Neuronal stem cell (in vitro differentiated cells): ENCODE data around the gene TM9SF1.

Experiments
- DNase-seq: peaks from one replicate; pipeline ENCODE4 v3.0.0-alpha.2; 2013; ENCODE audit warnings: low spot score
- H2AFZ ChIP-seq: one replicate; pipeline ENCODE4 v1.6.1; 2013; ENCODE audit warnings: mild to moderate bottlenecking, low read length, inconsistent platforms
- H2AK5ac ChIP-seq: 2 replicates; pipeline ENCODE4 v1.6.1; 2013; ENCODE audit warnings: low read depth, mild to moderate bottlenecking, inconsistent platforms, low read length, moderate library complexity, mixed read lengths
- H2BK120ac ChIP-seq: 2 replicates; pipeline ENCODE4 v1.6.1; 2013; ENCODE audit warnings: low read depth, mild to moderate bottlenecking, inconsistent platforms, low read length, moderate library complexity, mixed read lengths
- H2BK12ac ChIP-seq: one replicate; pipeline ENCODE4 v1.6.1; 2013; ENCODE audit warnings: low read length, inconsistent platforms
- H2BK15ac ChIP-seq: 2 replicates; pipeline ENCODE4 v1.6.1; 2013; ENCODE audit warnings: mild to moderate bottlenecking, low read length, inconsistent platforms, mixed read lengths
- H2BK5ac ChIP-seq: one replicate; pipeline ENCODE4 v1.6.1; 2013; ENCODE audit warnings: inconsistent platforms, mild to moderate bottlenecking, low read length, moderate library complexity
- H3K14ac ChIP-seq: one replicate; pipeline ENCODE4 v1.6.1; 2013; ENCODE audit warnings: low read length, inconsistent platforms
- H3K18ac ChIP-seq: 2 replicates; pipeline ENCODE4 v1.6.1; 2013; ENCODE audit warnings: low read length, inconsistent platforms
- H3K23ac ChIP-seq: 2 replicates; pipeline ENCODE4 v1.6.1; 2013; ENCODE audit warnings: low read depth, mild to moderate bottlenecking, mixed read lengths, low read length, inconsistent platforms; ENCODE audit not compliant: poor library complexity
- H3K27ac ChIP-seq: replicated peaks from 3 replicates; pipeline ENCODE4 v1.5.1; 2013; ENCODE audit warnings: low read length, inconsistent platforms
- H3K27me3 ChIP-seq, 3 experiments: 2 replicates each; pipeline ENCODE4 v1.6.1; 2013; ENCODE audit warnings: low read length in 3 of 3, mild to moderate bottlenecking in 2 of 3, inconsistent platforms in 1 of 3, low read depth in 1 of 3, mixed read lengths in 1 of 3, moderate library complexity in 1 of 3; ENCODE audit not compliant: control insufficient read depth in 3 of 3, insufficient read depth in 3 of 3
- H3K36me3 ChIP-seq, 2 donors: replicated peaks in 1 of 2; 2 replicates each; pipeline ENCODE4 v1.6.1; 2013; ENCODE audit warnings: low read length in 2 of 2; ENCODE audit not compliant: control insufficient read depth in 2 of 2, insufficient read depth in 2 of 2
- H3K4ac ChIP-seq: 2 replicates; pipeline ENCODE4 v1.6.1; 2013; ENCODE audit warnings: inconsistent platforms, mild to moderate bottlenecking, low read length, moderate library complexity
- H3K4me1 ChIP-seq, 2 donors: 1 replicate in 1 of 2; 2 replicates in 1 of 2; pipeline ENCODE4 v1.6.1; 2013; ENCODE audit warnings: low read length in 2 of 2, low read depth in 1 of 2; ENCODE audit not compliant: control insufficient read depth in 2 of 2, insufficient read depth in 1 of 2
- H3K4me2 ChIP-seq: one replicate; pipeline ENCODE4 v1.6.1; 2013; ENCODE audit warnings: mild to moderate bottlenecking, low read length, inconsistent platforms; ENCODE audit not compliant: insufficient read depth, poor library complexity, severe bottlenecking
- H3K4me3 ChIP-seq, 2 donors: 2 replicates each; pipeline ENCODE4 v1.5.1; 2013; ENCODE audit warnings: low read length in 2 of 2, mild to moderate bottlenecking in 2 of 2, inconsistent platforms in 1 of 2, moderate library complexity in 1 of 2
- H3K79me1 ChIP-seq: one replicate; pipeline ENCODE4 v1.6.1; 2013; ENCODE audit warnings: low read depth, mild to moderate bottlenecking, inconsistent platforms, low read length, moderate library complexity
- H3K9ac ChIP-seq: one replicate; pipeline ENCODE4 v1.6.1; 2013; ENCODE audit warnings: mild to moderate bottlenecking, low read depth, low read length, inconsistent platforms; ENCODE audit not compliant: poor library complexity
- H3K9me3 ChIP-seq, 2 donors: replicated peaks in 1 of 2; 2 replicates each; pipeline versions ENCODE3 to v1.6.1; 2013; ENCODE audit warnings: low read length in 2 of 2, mild to moderate bottlenecking in 2 of 2, inconsistent platforms in 1 of 2, low read depth in 1 of 2, mixed read lengths in 1 of 2, moderate library complexity in 1 of 2; ENCODE audit not compliant: control insufficient read depth in 2 of 2, insufficient read depth in 1 of 2
- H4K8ac ChIP-seq: one replicate; pipeline ENCODE4 v1.6.1; 2013; ENCODE audit warnings: low read depth, mild to moderate bottlenecking, inconsistent platforms, low read length, moderate library complexity
- H4K91ac ChIP-seq: one replicate; pipeline ENCODE4 v1.6.1; 2013; ENCODE audit warnings: low read length, low read depth, mild to moderate bottlenecking, inconsistent platforms; ENCODE audit not compliant: poor library complexity
- WGBS, 2 donors: extraction: QIAGEN DNeasy Blood & Tissue Kit; methylation state at CpG; one replicate each; pipeline ENCODE4 v1.1.7; 2013; ENCODE audit warnings: missing lambda C conversion rate in 2 of 2, mixed read lengths in 1 of 2; ENCODE audit not compliant: insufficient read length in 2 of 2, insufficient replicate concordance in 1 of 2; ENCODE audit errors: extremely low coverage in 2 of 2; 5-methylcytosine and 5-hydroxymethylcytosine counted together

The TM9SF1 gene

GRCh38 chr14:24165785-24166184 lies 29.5 kb downstream of the TM9SF1 start:
- H2AFZ ChIP-seq, result no peak overlapping the region
- WGBS, 2 donors, result no CpG with 5 or more reads among the region's 5 CpGs
- no peaks in the 10 kb centered on the region for H3K79me1 ChIP-seq
- no peak overlapping the region for H3K27ac ChIP-seq
- peaks cover 6 to 12% of the 10 kb centered on the region in 2 donors for H3K4me1 ChIP-seq
- no peak overlapping the region for H3K23ac ChIP-seq
- H3K36me3 ChIP-seq, result peaks cover 21 to 44% of the 10 kb centered on the region in 2 donors
- H3K4me2 ChIP-seq, result no peak overlapping the region
- no peak overlapping the region for H2BK15ac ChIP-seq
- H4K91ac ChIP-seq, result no peak overlapping the region
- H3K14ac ChIP-seq, result no peak overlapping the region
- H3K4ac ChIP-seq, result no peak overlapping the region
- H3K18ac ChIP-seq, result no peak overlapping the region
- no peak overlapping the region for H2BK5ac ChIP-seq
- H2AK5ac ChIP-seq, result no peak overlapping the region
- H2BK12ac ChIP-seq, result no peak overlapping the region
- no peak overlapping the region for H2BK120ac ChIP-seq
- no peaks in the 10 kb centered on the region for H3K27me3 ChIP-seq
- H3K9ac ChIP-seq, result no peak overlapping the region
- no peak overlapping the region for H4K8ac ChIP-seq
- no peak for DNase-seq
- H3K9me3 ChIP-seq, result no peaks in the 10 kb centered on the region
- H3K4me3 ChIP-seq, result no peak overlapping the region

- Histone ChIP-seq H4K91ac (no peak overlapping the region), H3K18ac (no peak overlapping the region), H3K9ac (no peak overlapping the region), H2BK5ac (no peak overlapping the region), H3K9me3 (no peaks in the 10 kb centered on the region), H2AK5ac (no peak overlapping the region), H3K4ac (no peak overlapping the region), H3K23ac (no peak overlapping the region), H2BK15ac (no peak overlapping the region), H3K36me3 (peaks cover 28 to 56% of the 10 kb centered on the region in 2 donors), H3K4me3 (no peak overlapping the region), H2AFZ (no peak overlapping the region), H2BK12ac (no peak overlapping the region), H3K27me3 (no peaks in the 10 kb centered on the region), H3K4me1 (peaks cover 7 to 13% of the 10 kb centered on the region in 2 donors), H2BK120ac (no peak overlapping the region), H3K14ac (no peak overlapping the region), H3K27ac (no peak overlapping the region), H3K4me2 (no peak overlapping the region), H4K8ac (no peak overlapping the region), H3K79me1 (no peaks in the 10 kb centered on the region)
- no CpG with 5 or more reads among the region's 14 CpGs for WGBS, 2 donors
- DNase-seq, result no peak
Observed at GRCh38 chr14:24164518-24164991, 30.7 kb downstream of the TM9SF1 start.

GRCh38 chr14:24162093-24162492 lies 33.1 kb downstream of the TM9SF1 start:
- no peak for DNase-seq
- Histone ChIP-seq H3K4me3 (peak overlapping the region in 1 of 2 donors; percentile 50), H3K14ac (peak overlapping the region; percentile 17), H4K91ac (no peak overlapping the region), H3K27ac (no peak overlapping the region), H3K18ac (peak overlapping the region; percentile 69), H2BK5ac (no peak overlapping the region), H2BK12ac (no peak overlapping the region), H3K79me1 (no peaks in the 10 kb centered on the region), H3K36me3 (peaks cover 37 to 71% of the 10 kb centered on the region in 2 donors), H3K9ac (no peak overlapping the region), H3K4me1 (peaks cover 7 to 13% of the 10 kb centered on the region in 2 donors), H2BK15ac (no peak overlapping the region), H2AFZ (no peak overlapping the region), H3K9me3 (no peaks in the 10 kb centered on the region), H3K4ac (no peak overlapping the region), H3K4me2 (no peak overlapping the region), H3K27me3 (no peaks in the 10 kb centered on the region), H4K8ac (no peak overlapping the region), H2AK5ac (peak overlapping the region; percentile 82), H3K23ac (no peak overlapping the region), H2BK120ac (no peak overlapping the region)
- no CpG with 5 or more reads among the region's 8 CpGs for WGBS, 2 donors

GRCh38 chr14:24160850-24161804 lies 34.1 kb downstream of the TM9SF1 start, which contains the start of gene IRF9:
TSS of gene IRF9 (plus strand) at chr14:24161265. CDS start at chr14:24162145, 880 bp downstream.
- Histone ChIP-seq H3K4me1 (peaks cover 7 to 13% of the 10 kb centered on the region in 2 donors), H3K4me3 (peak within 1 kb of the TSS in 1 of 2 donors; percentile 50), H3K4ac (no peak within 1 kb of the TSS), H2AFZ (peak within 1 kb of the TSS; percentile 78), H2BK12ac (no peak within 1 kb of the TSS), H3K23ac (peak within 1 kb of the TSS; percentile 37), H3K14ac (peak within 1 kb of the TSS; percentile 17), H4K91ac (no peak within 1 kb of the TSS), H2BK15ac (no peak within 1 kb of the TSS), H2BK5ac (peak within 1 kb of the TSS; percentile 19), H3K36me3 (peaks cover 42 to 73% of the 10 kb centered on the region in 2 donors), H3K4me2 (peak within 1 kb of the TSS; percentile 58), H3K27ac (peak within 1 kb of the TSS; percentile 70), H3K79me1 (no peaks in the 10 kb centered on the region), H3K9me3 (no peaks in the 10 kb centered on the region), H3K9ac (peak within 1 kb of the TSS; percentile 82), H2BK120ac (no peak within 1 kb of the TSS), H3K27me3 (no peaks in the 10 kb centered on the region), H2AK5ac (peak within 1 kb of the TSS; percentile 82), H3K18ac (peak within 1 kb of the TSS; percentile 70), H4K8ac (no peak within 1 kb of the TSS)
- WGBS, 2 donors, result no CpG with 5 or more reads among the region's 12 CpGs
- peak; percentile 97 for DNase-seq
